ENCODE results near the gene PTDSS2. TPM values are rescaled to one million over a fixed set of nuclear protein-coding genes. Genes with fewer than 3 reads are reported as not detected.

Gene PTDSS2
- total and polyA plus RNA-seq, 2 donors (not counting 1 experiment from before 2014, with no cell fraction given): 22.1 to 29.0 TPM

- H3K27ac ChIP-seq (ENCODE audit: low read length in 2 of 2): no peak overlapping the region
- H2AFZ ChIP-seq (ENCODE audit: insufficient read depth, low read depth, low read length, poor library complexity, severe bottlenecking): no peak overlapping the region
- CTCF ChIA-PET: interaction anchor here (1.6 kb wide), 1 partner anchor 46 kb away, joined by 5 read pairs; no protein-coding TSS in a partner anchor
- intact Hi-C loops (cut with micrococcal nuclease): no loop called here
- Mint-ChIP-seq H3K27me3 (no peaks in the 10 kb centered on the region), H3K4me1 (peaks cover 9% of the 10 kb centered on the region), H3K4me3 (no peak overlapping the region), H3K9me3 (ENCODE audit: insufficient read depth) (no peaks in the 10 kb centered on the region), H3K27ac (no peak overlapping the region)
- H3K4me2 ChIP-seq (replicated peaks; ENCODE audit: low read depth, low read length, poor library complexity, severe bottlenecking): no peak overlapping the region
- no peak for ATAC-seq (ENCODE audit: low read depth)
- 86% methylated on average over 48 of the region's 55 CpGs for WGBS (ENCODE audit: insufficient coverage)
- H4K20me1 ChIP-seq (ENCODE audit: control insufficient read depth, insufficient read depth, low read length, poor library complexity, severe bottlenecking): peaks cover 10% of the 10 kb centered on the region
- H3K27me3 ChIP-seq (replicated peaks in 1 of 4; ENCODE audit: control extremely low read depth in 1 of 4, control insufficient read depth in 3 of 4, insufficient read depth in 4 of 4, low read length in 3 of 4): peaks cover 0 to 21% (median 0%) of the 10 kb centered on the region in 4 experiments
- H3K36me3 ChIP-seq (replicated peaks in 1 of 2; ENCODE audit: control extremely low read depth in 1 of 2, control insufficient read depth in 1 of 2, extremely low read depth in 1 of 2, insufficient read depth in 2 of 2, low read length in 1 of 2): no peaks in the 10 kb centered on the region
- TF ChIP-seq CTCF (IDR thresholded peaks at IDR 0.05) (no peak), EZH2 (IDR thresholded peaks at IDR 0.05; ENCODE audit: borderline replicate concordance, insufficient read depth, low read depth, low read length, poor library complexity, severe bottlenecking) (no peak)
- no peak overlapping the region for H3K4me3 ChIP-seq (ENCODE audit: control extremely low read depth in 1 of 5, extremely low read depth in 1 of 5, insufficient read depth in 1 of 5, low read depth in 2 of 5, low read length in 4 of 5)
- H3K79me2 ChIP-seq (ENCODE audit: control insufficient read depth, insufficient read depth, low read length): no peaks in the 10 kb centered on the region
- H3K4me1 ChIP-seq (ENCODE audit: control insufficient read depth in 2 of 2, insufficient read depth in 2 of 2, low read length in 2 of 2): peaks cover 7 to 19% of the 10 kb centered on the region in 2 donors
- POLR2A ChIA-PET: no interaction called here
- peaks cover 0 to 11% (median 0%) of the 10 kb centered on the region in 3 donors for H3K9me3 ChIP-seq (ENCODE audit: control extremely low read depth in 1 of 3, control insufficient read depth in 2 of 3, insufficient read depth in 1 of 3, low read length in 2 of 3)
- DNase-seq: no peak
- H3K9ac ChIP-seq (ENCODE audit: low read length): no peak overlapping the region
Measured at GRCh38 chr11:403021-403760, 46.9 kb upstream of the PTDSS2 start.

- TF ChIP-seq CTCF (IDR thresholded peaks at IDR 0.05) (no peak), EZH2 (IDR thresholded peaks at IDR 0.05; ENCODE audit: borderline replicate concordance, insufficient read depth, low read depth, low read length, poor library complexity, severe bottlenecking) (no peak)
- H3K27me3 Mint-ChIP-seq: no peaks in the 10 kb centered on the region
- Histone ChIP-seq H3K27me3 (replicated peaks in 1 of 4; ENCODE audit: control extremely low read depth in 1 of 4, control insufficient read depth in 3 of 4, insufficient read depth in 4 of 4, low read length in 3 of 4) (peaks cover 0 to 18% (median 0%) of the 10 kb centered on the region in 4 experiments), H3K9me3 (ENCODE audit: control extremely low read depth in 1 of 3, control insufficient read depth in 2 of 3, insufficient read depth in 1 of 3, low read length in 2 of 3) (peaks cover 0 to 11% (median 0%) of the 10 kb centered on the region in 3 donors), H3K79me2 (ENCODE audit: control insufficient read depth, insufficient read depth, low read length) (no peaks in the 10 kb centered on the region), H3K4me3 (ENCODE audit: control extremely low read depth in 1 of 5, extremely low read depth in 1 of 5, insufficient read depth in 1 of 5, low read depth in 2 of 5, low read length in 4 of 5) (no peak overlapping the region), H3K27ac (ENCODE audit: low read length in 2 of 2) (no peak overlapping the region), H3K4me2 (replicated peaks; ENCODE audit: low read depth, low read length, poor library complexity, severe bottlenecking) (no peak overlapping the region), H3K36me3 (replicated peaks in 1 of 2; ENCODE audit: control extremely low read depth in 1 of 2, control insufficient read depth in 1 of 2, extremely low read depth in 1 of 2, insufficient read depth in 2 of 2, low read length in 1 of 2) (no peaks in the 10 kb centered on the region), H2AFZ (ENCODE audit: insufficient read depth, low read depth, low read length, poor library complexity, severe bottlenecking) (no peak overlapping the region), H4K20me1 (ENCODE audit: control insufficient read depth, insufficient read depth, low read length, poor library complexity, severe bottlenecking) (peaks cover 10% of the 10 kb centered on the region), H3K9ac (ENCODE audit: low read length) (no peak overlapping the region), H3K4me1 (ENCODE audit: control insufficient read depth in 2 of 2, insufficient read depth in 2 of 2, low read length in 2 of 2) (peaks cover 7 to 19% of the 10 kb centered on the region in 2 donors)
- peaks cover 7% of the 10 kb centered on the region for H3K4me1 Mint-ChIP-seq
- POLR2A ChIA-PET: no interaction called here
- 95% methylated on average over 27 of the region's 27 CpGs for WGBS (ENCODE audit: insufficient coverage)
- DNase-seq (no peak), ATAC-seq (ENCODE audit: low read depth) (no peak)
- peak overlapping the region; percentile 23 for H3K4me3 Mint-ChIP-seq
- intact Hi-C loops (cut with micrococcal nuclease): no loop called here
- no peak overlapping the region for H3K27ac Mint-ChIP-seq
- no peaks in the 10 kb centered on the region for H3K9me3 Mint-ChIP-seq (ENCODE audit: insufficient read depth)
- CTCF ChIA-PET: interaction anchor here (1.6 kb wide), 1 partner anchor 45 kb away, joined by 5 read pairs; no protein-coding TSS in a partner anchor
Measured at GRCh38 chr11:403761-404431, 46.2 kb upstream of the PTDSS2 start.

All from B cell (primary cell).